Activated naive CD8-positive, alpha-beta T cell treated with anti-CD3 and anti-CD28 coated beads, Interleukin-2, amount 50 U/mL, for 24 hours (primary cell): ENCODE data around the gene SCN4A.

Source experiments
- ATAC-seq: fragments of 150-1000 bp; cut with Tn5 transposase; one replicate; pipeline ENCODE4 v1.10.0; 2021
- DNase-seq: peaks from one replicate; pipeline ENCODE4 v3.0.0; 2021
- H3K27ac Mint-ChIP-seq: one replicate; pipeline ENCODE4 v1.8.0; 2021; ENCODE audit warnings: mild to moderate bottlenecking, mixed read lengths
- H3K27me3 Mint-ChIP-seq: one replicate; pipeline ENCODE4 v1.8.0; 2021; ENCODE audit warnings: mixed read lengths
- H3K36me3 Mint-ChIP-seq: one replicate; pipeline ENCODE4 v1.8.0; 2021; ENCODE audit warnings: low read depth, mixed read lengths
- H3K4me1 Mint-ChIP-seq: one replicate; pipeline ENCODE4 v1.8.0; 2021; ENCODE audit warnings: mixed read lengths
- H3K4me3 Mint-ChIP-seq: one replicate; pipeline ENCODE4 v1.8.0; 2021; ENCODE audit warnings: mild to moderate bottlenecking, moderate library complexity, mixed read lengths
- H3K9me3 Mint-ChIP-seq: one replicate; pipeline ENCODE4 v1.8.0; 2021; ENCODE audit warnings: mixed read lengths

SCN4A gene

GRCh38 chr17:63996430-63997182 is 23.9 kb upstream of the SCN4A start:
- H3K4me3 Mint-ChIP-seq = no peak overlapping the region
- DNase-seq (no peak), ATAC-seq (no peak)
- peaks cover 1% of the 10 kb centered on the region for H3K27me3 Mint-ChIP-seq
- no peaks in the 10 kb centered on the region for H3K9me3 Mint-ChIP-seq
- H3K36me3 Mint-ChIP-seq = no peaks in the 10 kb centered on the region
- peaks cover 36% of the 10 kb centered on the region for H3K4me1 Mint-ChIP-seq
- peak overlapping the region; percentile 13 for H3K27ac Mint-ChIP-seq

- no peak overlapping the region for H3K4me3 Mint-ChIP-seq
- ATAC-seq (no peak), DNase-seq (no peak)
- no peak overlapping the region for H3K27ac Mint-ChIP-seq
- peaks cover 3% of the 10 kb centered on the region for H3K27me3 Mint-ChIP-seq
- no peaks in the 10 kb centered on the region for H3K9me3 Mint-ChIP-seq
- peaks cover 39% of the 10 kb centered on the region for H3K4me1 Mint-ChIP-seq
- H3K36me3 Mint-ChIP-seq = no peaks in the 10 kb centered on the region
Observed at GRCh38 chr17:63995626-63996025, 22.9 kb upstream of the SCN4A start.

GRCh38 chr17:63993368-63993985 is 20.8 kb upstream of the SCN4A start:
- H3K36me3 Mint-ChIP-seq = no peaks in the 10 kb centered on the region
- H3K27me3 Mint-ChIP-seq = peaks cover 3% of the 10 kb centered on the region
- no peaks in the 10 kb centered on the region for H3K9me3 Mint-ChIP-seq
- peaks cover 37% of the 10 kb centered on the region for H3K4me1 Mint-ChIP-seq
- peak; percentile 2 for ATAC-seq
- no peak overlapping the region for H3K4me3 Mint-ChIP-seq
- no peak for DNase-seq
- no peak overlapping the region for H3K27ac Mint-ChIP-seq

- Mint-ChIP-seq H3K4me1 (peaks cover 30% of the 10 kb centered on the region), H3K27ac (peak overlapping the region; percentile 45), H3K36me3 (no peaks in the 10 kb centered on the region)
Observed at GRCh38 chr17:63991611-63992010, 18.9 kb upstream of the SCN4A start.

GRCh38 chr17:63989622-63990345 is 17.1 kb upstream of the SCN4A start:
- H3K4me1 Mint-ChIP-seq = peaks cover 45% of the 10 kb centered on the region
- DNase-seq (no peak), ATAC-seq (no peak)
- H3K9me3 Mint-ChIP-seq = no peaks in the 10 kb centered on the region
- H3K27ac Mint-ChIP-seq = no peak overlapping the region
- H3K36me3 Mint-ChIP-seq = no peaks in the 10 kb centered on the region
- H3K27me3 Mint-ChIP-seq = peaks cover 3% of the 10 kb centered on the region
- H3K4me3 Mint-ChIP-seq = no peak overlapping the region

More at GRCh38 chr17:63991611-63992010, 18.9 kb upstream of the SCN4A start:
- DNase-seq (no peak), ATAC-seq (no peak)
- no peak overlapping the region for H3K4me3 Mint-ChIP-seq
- peaks cover 3% of the 10 kb centered on the region for H3K27me3 Mint-ChIP-seq
- no peaks in the 10 kb centered on the region for H3K9me3 Mint-ChIP-seq

GRCh38 chr17:63988741-63989621 is 16.3 kb upstream of the SCN4A start:
- Mint-ChIP-seq H3K27ac (no peak overlapping the region), H3K4me3 (no peak overlapping the region), H3K36me3 (no peaks in the 10 kb centered on the region), H3K4me1 (peaks cover 50% of the 10 kb centered on the region), H3K27me3 (peaks cover 3% of the 10 kb centered on the region), H3K9me3 (no peaks in the 10 kb centered on the region)
- no peak for ATAC-seq
- no peak for DNase-seq

- no peak overlapping the region for H3K27ac Mint-ChIP-seq
- H3K9me3 Mint-ChIP-seq = no peaks in the 10 kb centered on the region
- H3K4me3 Mint-ChIP-seq = no peak overlapping the region
- H3K27me3 Mint-ChIP-seq = peaks cover 3% of the 10 kb centered on the region
- DNase-seq = no peak
- no peaks in the 10 kb centered on the region for H3K36me3 Mint-ChIP-seq
- peaks cover 44% of the 10 kb centered on the region for H3K4me1 Mint-ChIP-seq
- ATAC-seq = no peak
Observed at GRCh38 chr17:63988127-63988478, 15.4 kb upstream of the SCN4A start.

GRCh38 chr17:63987221-63988126 is 14.8 kb upstream of the SCN4A start:
- no peak for ATAC-seq
- Mint-ChIP-seq H3K4me3 (no peak overlapping the region), H3K36me3 (no peaks in the 10 kb centered on the region), H3K27me3 (peaks cover 3% of the 10 kb centered on the region), H3K4me1 (peaks cover 41% of the 10 kb centered on the region), H3K27ac (no peak overlapping the region), H3K9me3 (peaks cover 6% of the 10 kb centered on the region)
- DNase-seq = no peak

GRCh38 chr17:63986821-63987220 is 14.1 kb upstream of the SCN4A start:
- peaks cover 10% of the 10 kb centered on the region for H3K9me3 Mint-ChIP-seq
- peaks cover 3% of the 10 kb centered on the region for H3K27me3 Mint-ChIP-seq
- DNase-seq = no peak
- peaks cover 39% of the 10 kb centered on the region for H3K4me1 Mint-ChIP-seq
- H3K36me3 Mint-ChIP-seq = peaks cover 3% of the 10 kb centered on the region
- no peak for ATAC-seq
- H3K4me3 Mint-ChIP-seq = no peak overlapping the region
- peak overlapping the region; percentile 30 for H3K27ac Mint-ChIP-seq

- H3K4me3 Mint-ChIP-seq = no peak overlapping the region
- peaks cover 33% of the 10 kb centered on the region for H3K4me1 Mint-ChIP-seq
- H3K27ac Mint-ChIP-seq = peak overlapping the region; percentile 75
- H3K27me3 Mint-ChIP-seq = no peaks in the 10 kb centered on the region
- peaks cover 4% of the 10 kb centered on the region for H3K36me3 Mint-ChIP-seq
- H3K9me3 Mint-ChIP-seq = peaks cover 13% of the 10 kb centered on the region
- DNase-seq (peak; percentile 29), ATAC-seq (peak; percentile 22)
Observed at GRCh38 chr17:63985387-63986140, 12.8 kb upstream of the SCN4A start.

- Mint-ChIP-seq H3K36me3 (peaks cover 4% of the 10 kb centered on the region), H3K4me1 (peaks cover 26% of the 10 kb centered on the region), H3K27me3 (no peaks in the 10 kb centered on the region), H3K9me3 (peaks cover 13% of the 10 kb centered on the region), H3K4me3 (no peak overlapping the region), H3K27ac (peak overlapping the region; percentile 75)
- DNase-seq (peak; percentile 40), ATAC-seq (peak; percentile 93)
Observed at GRCh38 chr17:63984651-63985386, 12.1 kb upstream of the SCN4A start.

GRCh38 chr17:63984236-63984635 is 11.5 kb upstream of the SCN4A start:
- peaks cover 13% of the 10 kb centered on the region for H3K9me3 Mint-ChIP-seq
- no peak overlapping the region for H3K4me3 Mint-ChIP-seq
- H3K36me3 Mint-ChIP-seq = peaks cover 4% of the 10 kb centered on the region
- DNase-seq (no peak), ATAC-seq (no peak)
- H3K27me3 Mint-ChIP-seq = no peaks in the 10 kb centered on the region
- H3K27ac Mint-ChIP-seq = no peak overlapping the region
- H3K4me1 Mint-ChIP-seq = peaks cover 23% of the 10 kb centered on the region
